ENCODE data around the gene ERGIC3. TPM values are rescaled to one million over a fixed set of nuclear protein-coding genes. Genes with fewer than 3 reads are reported as not detected.

ERGIC3 gene
- total and polyA plus RNA-seq, 2 of the 4 experiments (the other 2 are of a cell fraction), result 434 to 438 TPM

- H4K8ac ChIP-seq (ENCODE audit: low read depth in 2 of 2, low read length in 2 of 2), result no peak overlapping the region
- no peak for TF ChIP-seq MAZ (IDR thresholded peaks at IDR 0.05; ENCODE audit: borderline replicate concordance, low read depth, low read length)
- no peak for TF ChIP-seq ELK1 (IDR thresholded peaks at IDR 0.05; ENCODE audit: borderline replicate concordance, low read depth, low read length)
- no peak for TF ChIP-seq MAFK (IDR thresholded peaks at IDR 0.05; ENCODE audit: low read depth, low read length)
- no peak for TF ChIP-seq RAD21 (IDR thresholded peaks at IDR 0.05; ENCODE audit: low read length)
- no peak for TF ChIP-seq MXI1 (IDR thresholded peaks at IDR 0.05; ENCODE audit: borderline replicate concordance, low read depth, low read length)
- no peak for TF ChIP-seq BHLHE40 (IDR thresholded peaks at IDR 0.05; ENCODE audit: low read depth, low read length)
- no peak for TF ChIP-seq POLR2A (IDR thresholded peaks at IDR 0.05; ENCODE audit: low read depth, low read length)
- TF ChIP-seq RFX5 (IDR thresholded peaks at IDR 0.05; ENCODE audit: low read depth, low read length), result no peak
- TF ChIP-seq NFE2L2 (IDR thresholded peaks at IDR 0.05; ENCODE audit: low read depth, low read length), result no peak
- no peak for TF ChIP-seq CTCF (conservative IDR thresholded peaks at IDR 0.05; ENCODE audit: low read depth, low read length)
- TF ChIP-seq USF2 (IDR thresholded peaks at IDR 0.05; ENCODE audit: low read depth, low read length), result no peak
- TF ChIP-seq RCOR1 (IDR thresholded peaks at IDR 0.05; ENCODE audit: insufficient replicate concordance, low read length), result no peak
- TF ChIP-seq SMC3 (IDR thresholded peaks at IDR 0.05; ENCODE audit: low read depth, low read length), result no peak
- TF ChIP-seq CHD1 (IDR thresholded peaks at IDR 0.05; ENCODE audit: low read depth, low read length), result no peak
- no peak for TF ChIP-seq FOS (IDR thresholded peaks at IDR 0.05; ENCODE audit: low read depth, low read length)
- no peak for TF ChIP-seq CEBPB (IDR thresholded peaks at IDR 0.05; ENCODE audit: low read depth, low read length)
- H3K27ac ChIP-seq (ENCODE audit: insufficient read depth, low read length), result no peak overlapping the region
- CTCF ChIA-PET, result no interaction called here
- no peak overlapping the region for H3K9ac ChIP-seq (ENCODE audit: low read depth, low read length)
- H3K4me3 ChIP-seq (ENCODE audit: insufficient read depth, low read depth, low read length), result no peak overlapping the region
- H4K20me1 ChIP-seq (ENCODE audit: insufficient read depth, low read length), result peaks cover 9% of the 10 kb centered on the region; the same call in 1 of the 2 replicates
- H3K18ac ChIP-seq (ENCODE audit: low read depth, low read length), result no peak overlapping the region
- H3K36me3 ChIP-seq (ENCODE audit: control insufficient read depth, insufficient read depth, low read length), result peaks cover 76% of the 10 kb centered on the region
- no TSS peak for BruUV-seq (replicated peaks)
- POLR2A ChIA-PET (ENCODE audit: unreplicated experiment), result no interaction called here
- DNase-seq, result no peak
- H3K56ac ChIP-seq (ENCODE audit: extremely low read depth, insufficient read depth, low read length), result no peak overlapping the region
- in situ Hi-C loops (cut with MboI; ENCODE audit: low sequenced_read_pairs), result no loop called here
- H2BK120ac ChIP-seq (ENCODE audit: low read depth, low read length), result no peak overlapping the region
- H3K27me3 ChIP-seq (ENCODE audit: control insufficient read depth, insufficient read depth, low read length), result no peaks in the 10 kb centered on the region
- H3K9me1 ChIP-seq (ENCODE audit: insufficient read depth, low read length), result peaks cover 15% of the 10 kb centered on the region
- H2BK20ac ChIP-seq (ENCODE audit: low read depth, low read length), result no peak overlapping the region
- no peak overlapping the region for H3K14ac ChIP-seq (replicated peaks; ENCODE audit: low read depth, low read length)
- H2AK9ac ChIP-seq (replicated peaks; ENCODE audit: low read depth, low read length, poor library complexity), result no peak overlapping the region
- no peak overlapping the region for H2BK5ac ChIP-seq (ENCODE audit: low read depth, low read length, poor library complexity, severe bottlenecking)
- H2AFZ ChIP-seq (replicated peaks; ENCODE audit: low read length, poor library complexity), result no peak overlapping the region
- H4K91ac ChIP-seq (ENCODE audit: insufficient read depth, low read depth, low read length), result no peak overlapping the region
- no peak overlapping the region for H3K4me2 ChIP-seq (ENCODE audit: low read depth, low read length)
- peaks cover 0 to 20% of the 10 kb centered on the region in 2 experiments; a peak in 2 of 4 replicates for H3K79me1 ChIP-seq (ENCODE audit: low read depth in 1 of 2, low read length in 2 of 2)
- H2BK15ac ChIP-seq (ENCODE audit: low read depth, low read length), result no peak overlapping the region
- H4K5ac ChIP-seq (ENCODE audit: low read depth, low read length), result no peak overlapping the region
- H2AK5ac ChIP-seq (ENCODE audit: low read depth, low read length), result no peak overlapping the region
- no peaks in the 10 kb centered on the region; the same call in 1 of the 2 replicates for H3K4me1 ChIP-seq (ENCODE audit: control insufficient read depth, insufficient read depth, low read length)
- no peak for ATAC-seq (ENCODE audit: low read depth)
- H3K4ac ChIP-seq (ENCODE audit: low read depth, low read length), result no peak overlapping the region
- H3K23ac ChIP-seq (ENCODE audit: low read depth, low read length), result no peak overlapping the region
- 100% methylated on average over 9 of the region's 21 CpGs; no CpG with 5 or more reads in 1 of the 2 experiments for WGBS, 2 experiments (ENCODE audit: extremely low coverage in 2 of 2, insufficient read length in 1 of 2)
- intact Hi-C loops (cut with micrococcal nuclease), result no loop called here
- dilution Hi-C loops (cut with HindIII; ENCODE audit: low sequenced_read_pairs, unreplicated experiment), result no loop called here
- no peaks in the 10 kb centered on the region for H3K9me3 ChIP-seq (ENCODE audit: control insufficient read depth, insufficient read depth, low read length)
Measured at GRCh38 chr20:35555951-35556645, 14.2 kb downstream of the ERGIC3 start.

Measured in IMR-90 (cell line).